Gastroesophageal sphincter (tissue), 3 donors: Measurements from ENCODE around the gene CFD.

ENCODE experiments used
- CTCF ChIP-seq, 4 experiments: fragments of 200-600 bp in 2 of 4; fragments of 450-650 bp in 2 of 4; sonication (generic) in 1 of 4; IDR thresholded peaks; one replicate each; pipeline ENCODE4 v1.5.1; 2017 to 2019; ENCODE audit warnings: antibody characterized with exemption in 4 of 4, mild to moderate bottlenecking in 2 of 4, moderate library complexity in 2 of 4
- EP300 ChIP-seq: sonication (generic); formaldehyde crosslinking; IDR thresholded peaks from one replicate; pipeline ENCODE4 v1.6.1; 2017; ENCODE audit warnings: antibody characterized with exemption, mild to moderate bottlenecking
- POLR2A ChIP-seq, 2 donors: fragments of 450-650 bp; IDR thresholded peaks; one replicate each; pipeline ENCODE4 v1.6.1; 2017; ENCODE audit warnings: antibody characterized with exemption in 2 of 2, mild to moderate bottlenecking in 2 of 2, moderate library complexity in 1 of 2
- POLR2AphosphoS5 ChIP-seq: sonication (generic); formaldehyde crosslinking; IDR thresholded peaks from one replicate; pipeline ENCODE4 v1.6.1; 2017; ENCODE audit warnings: antibody characterized with exemption

GRCh38 chr19:892243-892893, 32.9 kb downstream of the CFD start:
- TF ChIP-seq POLR2A (IDR thresholded peaks at IDR 0.05) (no peak), CTCF (IDR thresholded peaks at IDR 0.05) (no peak), POLR2AphosphoS5 (no peak), EP300 (no peak)
